ENCODE data around the gene AAGAB.

Gene AAGAB

DNA sequence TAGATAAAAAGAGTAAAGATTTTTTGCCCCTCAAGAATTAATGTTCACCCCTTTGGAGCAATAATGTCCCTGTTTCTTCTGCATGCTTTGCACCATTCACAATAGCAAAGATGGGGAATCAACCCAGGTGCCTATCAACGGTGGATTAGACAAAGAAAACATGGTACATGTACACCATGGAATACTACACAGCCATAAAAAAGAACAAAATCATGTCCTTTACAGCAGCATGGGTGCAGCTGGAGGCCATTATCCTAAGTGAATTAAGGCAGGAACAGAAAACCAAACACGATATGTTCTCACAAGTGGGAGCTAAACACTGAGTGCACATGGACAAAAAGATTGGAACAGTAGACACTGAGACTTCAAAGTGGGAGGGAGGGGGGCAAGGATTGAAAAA lies 35.2 kb downstream of the AAGAB start:
- Histone ChIP-seq H3K36me3 (peaks cover 4% of the 10 kb centered on the region), H3K9me3 (ENCODE audit: severe bottlenecking) (no peaks in the 10 kb centered on the region), H3K27me3 (ENCODE audit: insufficient read depth, low read depth, severe bottlenecking) (no peaks in the 10 kb centered on the region), H3K27ac (no peak overlapping the region), H3K4me3 (ENCODE audit: low read depth, low read length) (no peak overlapping the region)
- TF ChIP-seq, protein P1, sequence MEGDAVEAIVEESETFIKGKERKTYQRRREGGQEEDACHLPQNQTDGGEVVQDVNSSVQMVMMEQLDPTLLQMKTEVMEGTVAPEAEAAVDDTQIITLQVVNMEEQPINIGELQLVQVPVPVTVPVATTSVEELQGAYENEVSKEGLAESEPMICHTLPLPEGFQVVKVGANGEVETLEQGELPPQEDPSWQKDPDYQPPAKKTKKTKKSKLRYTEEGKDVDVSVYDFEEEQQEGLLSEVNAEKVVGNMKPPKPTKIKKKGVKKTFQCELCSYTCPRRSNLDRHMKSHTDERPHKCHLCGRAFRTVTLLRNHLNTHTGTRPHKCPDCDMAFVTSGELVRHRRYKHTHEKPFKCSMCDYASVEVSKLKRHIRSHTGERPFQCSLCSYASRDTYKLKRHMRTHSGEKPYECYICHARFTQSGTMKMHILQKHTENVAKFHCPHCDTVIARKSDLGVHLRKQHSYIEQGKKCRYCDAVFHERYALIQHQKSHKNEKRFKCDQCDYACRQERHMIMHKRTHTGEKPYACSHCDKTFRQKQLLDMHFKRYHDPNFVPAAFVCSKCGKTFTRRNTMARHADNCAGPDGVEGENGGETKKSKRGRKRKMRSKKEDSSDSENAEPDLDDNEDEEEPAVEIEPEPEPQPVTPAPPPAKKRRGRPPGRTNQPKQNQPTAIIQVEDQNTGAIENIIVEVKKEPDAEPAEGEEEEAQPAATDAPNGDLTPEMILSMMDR (IDR thresholded peaks at IDR 0.05; ENCODE audit: low read depth, low read length) = no peak
- DNase-seq = no peak

DNA sequence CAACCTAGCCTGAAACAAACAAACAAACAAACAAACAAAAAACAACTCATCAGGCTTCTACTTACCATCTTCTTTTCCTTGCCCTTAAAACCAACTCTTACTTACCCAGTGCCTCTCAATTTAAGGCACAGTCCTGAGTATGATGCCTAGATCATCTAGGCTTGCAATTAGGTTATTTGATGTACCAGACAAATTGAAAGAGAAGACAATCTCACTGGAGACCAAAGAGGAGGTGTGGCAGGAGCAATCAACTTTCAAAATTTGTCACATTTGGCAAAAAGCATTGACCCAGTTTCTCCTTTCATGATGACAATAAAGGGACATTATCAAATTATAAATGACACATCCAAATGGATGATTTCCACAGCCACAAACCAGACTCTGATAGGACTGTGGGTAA lies 36.0 kb downstream of the AAGAB start:
- DNase-seq = no peak
- no peak overlapping the region for H3K27ac ChIP-seq
- H3K9me3 ChIP-seq (ENCODE audit: severe bottlenecking) = no peaks in the 10 kb centered on the region
- no peak overlapping the region for H3K4me3 ChIP-seq (ENCODE audit: low read depth, low read length)
- peaks cover 4% of the 10 kb centered on the region for H3K36me3 ChIP-seq
- H3K27me3 ChIP-seq (ENCODE audit: insufficient read depth, low read depth, severe bottlenecking) = no peaks in the 10 kb centered on the region
- TF ChIP-seq, protein P1 (IDR thresholded peaks at IDR 0.05; ENCODE audit: low read depth, low read length) = no peak

DNA sequence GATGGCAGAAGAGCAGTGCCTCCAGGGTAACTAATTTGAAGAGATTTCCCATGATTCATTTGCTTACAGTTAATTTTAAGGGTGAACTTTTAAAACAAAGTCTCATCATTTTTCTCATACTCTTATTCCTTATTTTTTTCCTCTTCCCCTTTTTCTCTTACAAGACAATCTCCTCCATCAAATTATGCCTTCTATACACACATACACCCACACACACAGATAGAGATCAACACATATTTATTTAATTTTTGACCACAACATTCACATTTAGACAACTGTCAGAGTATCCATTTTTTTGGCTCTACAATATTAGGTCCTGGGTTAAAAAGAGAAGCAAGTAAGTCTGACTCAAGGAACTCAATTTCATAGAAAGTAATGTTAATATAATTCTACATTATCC lies 37.6 kb downstream of the AAGAB start:
- H3K36me3 ChIP-seq = peaks cover 4% of the 10 kb centered on the region
- H3K4me3 ChIP-seq (ENCODE audit: low read depth, low read length) = no peak overlapping the region
- no peak for DNase-seq
- no peak overlapping the region for H3K27ac ChIP-seq
- TF ChIP-seq, protein P1 (IDR thresholded peaks at IDR 0.05; ENCODE audit: low read depth, low read length) = no peak
- H3K27me3 ChIP-seq (ENCODE audit: insufficient read depth, low read depth, severe bottlenecking) = no peaks in the 10 kb centered on the region
- no peaks in the 10 kb centered on the region for H3K9me3 ChIP-seq (ENCODE audit: severe bottlenecking)

DNA sequence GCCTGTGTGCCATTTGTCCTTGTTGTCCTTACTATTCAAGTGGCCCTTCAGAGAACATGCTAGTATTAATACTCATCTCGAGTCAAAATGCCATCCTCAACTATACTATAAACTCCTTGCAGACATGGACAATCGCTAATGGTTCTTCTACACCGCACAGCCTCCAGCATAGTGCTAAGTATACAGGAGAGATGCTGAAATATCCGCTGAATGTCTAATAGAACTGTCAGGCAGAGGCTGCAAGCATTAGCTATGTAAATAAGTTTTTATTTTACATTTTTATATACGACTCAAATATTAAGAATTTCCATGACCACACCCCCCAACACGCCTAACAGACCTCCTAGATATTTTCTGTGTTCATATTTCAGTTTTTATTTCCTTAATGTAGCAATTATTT lies 39.4 kb downstream of the AAGAB start:
- H3K27me3 ChIP-seq (ENCODE audit: insufficient read depth, low read depth, severe bottlenecking) = no peaks in the 10 kb centered on the region
- TF ChIP-seq, protein P1 (IDR thresholded peaks at IDR 0.05; ENCODE audit: low read depth, low read length) = no peak
- no peaks in the 10 kb centered on the region for H3K9me3 ChIP-seq (ENCODE audit: severe bottlenecking)
- no peak overlapping the region for H3K27ac ChIP-seq
- DNase-seq = no peak
- no peak overlapping the region for H3K4me3 ChIP-seq (ENCODE audit: low read depth, low read length)
- H3K36me3 ChIP-seq = peaks cover 4% of the 10 kb centered on the region; the same call in 1 of the 2 replicates

DNA sequence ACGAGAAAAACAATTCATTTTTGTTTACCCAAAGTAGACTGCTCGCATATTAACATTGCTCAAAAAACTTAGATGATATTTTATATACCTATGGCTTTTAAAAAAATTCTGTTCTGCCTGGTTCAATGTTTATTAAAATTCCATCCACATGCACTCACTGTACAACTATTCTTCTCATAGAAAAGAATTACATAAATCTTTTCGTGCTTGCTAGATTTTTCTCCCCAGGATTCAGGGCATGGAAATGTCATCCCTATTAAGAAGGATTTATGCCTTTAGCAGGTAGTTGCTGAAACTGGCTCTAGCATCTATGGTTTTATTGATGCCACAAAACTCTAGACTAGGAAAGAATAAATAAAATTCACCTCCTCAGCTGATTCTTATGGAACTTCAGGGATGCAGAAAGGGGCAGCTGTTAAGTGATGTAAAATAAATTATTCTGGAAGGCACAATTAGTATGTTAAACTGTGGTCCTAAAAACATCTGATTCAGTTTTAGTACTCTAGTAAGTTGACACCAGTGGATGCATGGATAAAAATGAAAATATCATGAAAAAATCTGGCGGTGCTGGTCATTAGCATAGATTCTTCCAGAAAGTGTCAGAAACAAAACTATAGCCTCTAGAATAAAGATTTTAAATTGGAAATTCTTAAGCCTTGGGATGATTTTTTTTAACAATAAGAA lies 41.6 kb downstream of the AAGAB start:
- no peaks in the 10 kb centered on the region for H3K27me3 ChIP-seq (ENCODE audit: insufficient read depth, low read depth, severe bottlenecking)
- H3K9me3 ChIP-seq (ENCODE audit: severe bottlenecking) = no peaks in the 10 kb centered on the region
- no peak overlapping the region for H3K4me3 ChIP-seq (ENCODE audit: low read depth, low read length)
- H3K36me3 ChIP-seq = peaks cover 9% of the 10 kb centered on the region; the same call in 1 of the 2 replicates
- H3K27ac ChIP-seq = no peak overlapping the region
- TF ChIP-seq, protein P1 (IDR thresholded peaks at IDR 0.05; ENCODE audit: low read depth, low read length) = no peak
- no peak for DNase-seq
